Left lung (tissue), 10 donors: Measurements from ENCODE around the gene TNFSF8. TPM values are rescaled to one million over a fixed set of nuclear protein-coding genes. Genes with fewer than 3 reads are reported as not detected.

ENCODE experiments used
- ATAC-seq: fragments of 200-7000 bp; cut with Tn5 transposase; one replicate; pipeline ENCODE4 v1.9.1; 2020; ENCODE audit warnings: moderate library complexity
- DNase-seq, 4 donors: peaks; one replicate each; pipeline ENCODE4 v3.0.0-alpha.2; 2013 to 2020
- H3K27ac ChIP-seq, 2 donors: fragments of 200-600 bp; sonication (generic) in 1 of 2; one replicate each; pipeline versions ENCODE4 v1.5.0 to v1.8.0; 2020 to 2021
- H3K27me3 ChIP-seq, 2 donors: fragments of 200-600 bp; sonication (generic) in 1 of 2; one replicate each; pipeline versions ENCODE4 v1.5.0 to v1.8.0; 2020 to 2021
- H3K36me3 ChIP-seq, 2 donors: fragments of 200-600 bp; sonication (generic) in 1 of 2; one replicate each; pipeline versions ENCODE4 v1.5.0 to v1.8.0; 2020 to 2021
- H3K4me1 ChIP-seq, 2 donors: fragments of 200-600 bp; one replicate each; pipeline ENCODE4 v1.8.0; 2021
- H3K4me3 ChIP-seq, 2 donors: fragments of 200-600 bp; sonication (generic) in 1 of 2; one replicate each; pipeline versions ENCODE4 v1.5.0 to v1.8.0; 2020 to 2021; ENCODE audit warnings: mild to moderate bottlenecking in 1 of 2
- H3K9me3 ChIP-seq, 2 donors: fragments of 200-600 bp; sonication (generic) in 1 of 2; one replicate each; pipeline versions ENCODE4 v1.5.0 to v1.8.0; 2020 to 2021
- intact Hi-C, 2 donors: fragments of 100-400 bp; cut with DNase I; formaldehyde crosslinking; loops; one replicate each; pipeline versions ENCODE4 v1.11.2 to v1.14.2; 2022
- polyA plus RNA-seq, 6 donors: library from polyadenylated mRNA; unstranded; fragments of 120-200 nt; gene quantifications; one replicate each; pipeline ENCODE4 v1.2.1, GENCODE V29; 2013; ENCODE audit not compliant: insufficient read length in 6 of 6
- total RNA-seq, 2 donors: library from RNA; stranded (reverse); fragmentation: NEBNext Ultra II Directional; extraction: Animal tissue kit (Norgen Biotek cat#: 25700); gene quantifications; one replicate each; pipeline ENCODE4 v1.2.1, GENCODE V29; 2021
- TF ChIP-seq, protein P1 (sequence below), 2 donors: fragments of 200-600 bp; sonication (generic) in 1 of 2; IDR thresholded peaks; one replicate each; pipeline versions ENCODE4 v1.5.0 to v1.8.0; 2021; ENCODE audit warnings: antibody characterized with exemption in 2 of 2
- donor health status: DM: no; HTN: yes; CAD: no.
- donor health status: DM: no; HTN: no; CAD: no.

The TNFSF8 gene
- total and polyA plus RNA-seq, 8 donors = 2.1 to 23.8 (median 8.5) TPM

- peak; percentile 46 for ATAC-seq
- Histone ChIP-seq H3K27ac (no peak overlapping the region), H3K9me3 (no peaks in the 10 kb centered on the region), H3K4me3 (no peak overlapping the region), H3K27me3 (no peaks in the 10 kb centered on the region), H3K4me1 (peaks cover 10 to 40% of the 10 kb centered on the region in 2 donors), H3K36me3 (peaks cover 0 to 4% of the 10 kb centered on the region in 2 donors)
- DNase-seq = no peak
- intact Hi-C loops = loop anchor here in 1 of 2 donors (5.0 kb wide), 1 partner anchor 168 kb away; no protein-coding TSS in a partner anchor
- TF ChIP-seq, protein P1, sequence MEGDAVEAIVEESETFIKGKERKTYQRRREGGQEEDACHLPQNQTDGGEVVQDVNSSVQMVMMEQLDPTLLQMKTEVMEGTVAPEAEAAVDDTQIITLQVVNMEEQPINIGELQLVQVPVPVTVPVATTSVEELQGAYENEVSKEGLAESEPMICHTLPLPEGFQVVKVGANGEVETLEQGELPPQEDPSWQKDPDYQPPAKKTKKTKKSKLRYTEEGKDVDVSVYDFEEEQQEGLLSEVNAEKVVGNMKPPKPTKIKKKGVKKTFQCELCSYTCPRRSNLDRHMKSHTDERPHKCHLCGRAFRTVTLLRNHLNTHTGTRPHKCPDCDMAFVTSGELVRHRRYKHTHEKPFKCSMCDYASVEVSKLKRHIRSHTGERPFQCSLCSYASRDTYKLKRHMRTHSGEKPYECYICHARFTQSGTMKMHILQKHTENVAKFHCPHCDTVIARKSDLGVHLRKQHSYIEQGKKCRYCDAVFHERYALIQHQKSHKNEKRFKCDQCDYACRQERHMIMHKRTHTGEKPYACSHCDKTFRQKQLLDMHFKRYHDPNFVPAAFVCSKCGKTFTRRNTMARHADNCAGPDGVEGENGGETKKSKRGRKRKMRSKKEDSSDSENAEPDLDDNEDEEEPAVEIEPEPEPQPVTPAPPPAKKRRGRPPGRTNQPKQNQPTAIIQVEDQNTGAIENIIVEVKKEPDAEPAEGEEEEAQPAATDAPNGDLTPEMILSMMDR (IDR thresholded peaks at IDR 0.05) = no peak
These were observed 25.0 kb downstream of the TNFSF8 start for GRCh38 chr9:114905170-114905940.

- ATAC-seq (peak; percentile 16), DNase-seq (no peak)
- TF ChIP-seq, protein P1 (IDR thresholded peaks at IDR 0.05) = no peak
- H3K4me3 ChIP-seq = no peak overlapping the region
- H3K27ac ChIP-seq = no peak overlapping the region
- H3K9me3 ChIP-seq = no peaks in the 10 kb centered on the region
- H3K27me3 ChIP-seq = no peaks in the 10 kb centered on the region
- peaks cover 11 to 41% of the 10 kb centered on the region in 2 donors for H3K4me1 ChIP-seq
- intact Hi-C loops = no loop called here
- H3K36me3 ChIP-seq = peaks cover 0 to 4% of the 10 kb centered on the region in 2 donors
These were observed 27.4 kb downstream of the TNFSF8 start for GRCh38 chr9:114902786-114903524.

- Histone ChIP-seq H3K4me3 (no peak overlapping the region), H3K36me3 (peaks cover 0 to 4% of the 10 kb centered on the region in 2 donors), H3K4me1 (peaks cover 8 to 48% of the 10 kb centered on the region in 2 donors), H3K27me3 (no peaks in the 10 kb centered on the region), H3K27ac (no peak overlapping the region), H3K9me3 (no peaks in the 10 kb centered on the region)
- ATAC-seq (no peak), DNase-seq (no peak)
- TF ChIP-seq, protein P1 (IDR thresholded peaks at IDR 0.05) = no peak
- intact Hi-C loops = no loop called here
These were observed 29.2 kb downstream of the TNFSF8 start for GRCh38 chr9:114900942-114901802.

DNA sequence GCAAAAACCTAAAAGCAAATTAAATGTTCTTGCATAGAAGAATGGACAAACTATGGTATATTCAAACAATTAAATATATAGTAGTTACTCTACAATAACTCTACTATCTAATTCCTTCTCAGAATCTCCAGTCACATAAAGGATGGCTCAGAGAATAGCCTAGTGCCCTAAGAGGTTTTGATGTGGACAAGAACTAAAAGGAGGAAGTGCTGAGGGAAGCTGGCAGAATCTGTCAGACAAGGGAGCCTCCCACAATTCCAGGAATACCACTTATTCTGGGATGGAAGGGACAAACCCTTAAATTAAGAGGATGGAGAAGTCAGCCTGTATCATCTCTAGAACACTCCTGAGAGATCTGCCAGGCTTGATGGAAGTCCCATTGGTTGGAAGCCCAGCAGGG lies 30.4 kb downstream of the TNFSF8 start:
- DNase-seq = no peak
- intact Hi-C loops = no loop called here
- no peaks in the 10 kb centered on the region for H3K27me3 ChIP-seq
- peak overlapping the region in 1 of 2 donors; percentile 41 for H3K27ac ChIP-seq
- H3K36me3 ChIP-seq = peaks cover 0 to 4% of the 10 kb centered on the region in 2 donors
- no peak for ATAC-seq
- TF ChIP-seq, protein P1 (IDR thresholded peaks at IDR 0.05) = no peak
- no peaks in the 10 kb centered on the region for H3K9me3 ChIP-seq
- no peak overlapping the region for H3K4me3 ChIP-seq
- peaks cover 11 to 60% of the 10 kb centered on the region in 2 donors for H3K4me1 ChIP-seq
